Measurements from ENCODE around the gene ZNF41.

Gene ZNF41

DNA sequence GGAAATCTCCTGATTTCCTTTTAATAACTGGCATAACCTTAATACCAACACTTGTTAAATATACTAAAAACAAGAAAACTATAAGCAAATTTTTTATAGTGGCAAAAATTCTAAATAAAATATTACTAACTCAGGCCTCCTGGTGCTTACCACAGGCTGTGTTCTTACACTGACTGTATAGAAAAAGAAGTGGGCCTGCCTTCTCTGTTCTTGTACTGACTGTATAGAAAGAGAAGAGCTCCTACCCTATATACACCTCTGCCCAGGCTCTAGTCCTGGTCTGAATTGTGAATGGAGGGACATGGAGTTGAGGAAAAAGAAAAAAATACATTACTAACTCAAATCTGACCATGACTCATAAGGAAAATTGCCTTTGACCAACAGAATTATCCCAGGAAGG lies 7.5 kb downstream of the ZNF41 start:
- Histone ChIP-seq H3K36me3 (ENCODE audit: insufficient read depth, low read length) (no peaks in the 10 kb centered on the region), H3K9me3 (ENCODE audit: control insufficient read depth, insufficient read depth, low read length) (no peaks in the 10 kb centered on the region), H3K9ac (ENCODE audit: low read depth, low read length) (no peak overlapping the region), H3K4me1 (ENCODE audit: insufficient read depth, low read length) (no peaks in the 10 kb centered on the region)

- no peak overlapping the region for H3K9ac ChIP-seq (ENCODE audit: low read depth, low read length)
- no peaks in the 10 kb centered on the region for H3K9me3 ChIP-seq (ENCODE audit: control insufficient read depth, insufficient read depth, low read length)
- H3K36me3 ChIP-seq (ENCODE audit: insufficient read depth, low read length) = no peaks in the 10 kb centered on the region
- peaks cover 5% of the 10 kb centered on the region; the same call in 1 of the 2 replicates for H3K4me1 ChIP-seq (ENCODE audit: insufficient read depth, low read length)
Observed at GRCh38 chrX:47467106-47467505, 15.9 kb downstream of the ZNF41 start.

GRCh38 chrX:47460561-47460960 lies 22.5 kb downstream of the ZNF41 start:
- no peaks in the 10 kb centered on the region for H3K4me1 ChIP-seq (ENCODE audit: insufficient read depth, low read length)
- H3K9me3 ChIP-seq (ENCODE audit: control insufficient read depth, insufficient read depth, low read length) = no peaks in the 10 kb centered on the region
- no peak overlapping the region for H3K9ac ChIP-seq (ENCODE audit: low read depth, low read length)
- no peaks in the 10 kb centered on the region for H3K36me3 ChIP-seq (ENCODE audit: insufficient read depth, low read length)

GRCh38 chrX:47458528-47458927 lies 24.5 kb downstream of the ZNF41 start:
- H3K9me3 ChIP-seq (ENCODE audit: control insufficient read depth, insufficient read depth, low read length) = no peaks in the 10 kb centered on the region
- H3K4me1 ChIP-seq (ENCODE audit: insufficient read depth, low read length) = no peaks in the 10 kb centered on the region
- H3K36me3 ChIP-seq (ENCODE audit: insufficient read depth, low read length) = no peaks in the 10 kb centered on the region
- H3K9ac ChIP-seq (ENCODE audit: low read depth, low read length) = no peak overlapping the region

GRCh38 chrX:47456080-47456479 lies 26.9 kb downstream of the ZNF41 start:
- Histone ChIP-seq H3K36me3 (ENCODE audit: insufficient read depth, low read length) (peaks cover 4% of the 10 kb centered on the region; the same call in 1 of the 2 replicates), H3K4me1 (ENCODE audit: insufficient read depth, low read length) (no peaks in the 10 kb centered on the region), H3K9me3 (ENCODE audit: control insufficient read depth, insufficient read depth, low read length) (no peaks in the 10 kb centered on the region; the same call in 1 of the 2 replicates), H3K9ac (ENCODE audit: low read depth, low read length) (no peak overlapping the region)

- Histone ChIP-seq H3K36me3 (ENCODE audit: insufficient read depth, low read length) (peaks cover 10% of the 10 kb centered on the region; the same call in 1 of the 2 replicates), H3K9me3 (ENCODE audit: control insufficient read depth, insufficient read depth, low read length) (peaks cover 28% of the 10 kb centered on the region), H3K4me1 (ENCODE audit: insufficient read depth, low read length) (no peaks in the 10 kb centered on the region), H3K9ac (ENCODE audit: low read depth, low read length) (no peak overlapping the region)
Observed at GRCh38 chrX:47452112-47452511, 30.9 kb downstream of the ZNF41 start.

DNA sequence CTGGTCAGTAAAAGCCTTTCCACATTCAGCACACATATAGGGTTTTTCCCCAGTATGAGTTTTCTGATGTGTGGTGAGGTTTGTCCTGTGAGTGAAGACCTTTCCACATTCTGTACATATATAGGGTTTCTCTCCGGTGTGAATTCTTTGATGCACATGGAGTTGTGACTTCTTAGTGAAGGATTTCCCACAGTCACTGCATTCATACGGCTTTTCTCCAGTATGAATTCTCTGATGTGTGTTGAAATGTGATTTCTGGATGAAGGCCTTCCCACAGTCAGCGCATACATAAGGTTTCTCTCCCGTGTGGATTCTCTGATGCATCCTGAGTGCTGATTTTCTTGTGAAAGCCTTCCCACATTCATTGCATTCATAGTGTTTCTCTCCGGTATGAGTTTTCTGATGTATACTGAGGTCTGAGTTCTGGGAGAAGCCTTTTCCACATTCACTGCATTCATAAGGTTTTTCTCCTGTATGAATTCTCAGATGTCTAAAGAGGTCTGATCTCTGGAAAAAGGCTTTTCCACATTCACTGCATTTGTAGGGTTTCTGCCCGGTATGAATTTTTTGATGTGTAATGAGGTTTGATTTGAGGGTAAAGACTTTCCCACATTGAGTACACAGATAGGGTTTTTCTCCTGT lies 34.7 kb downstream of the ZNF41 start:
- no peaks in the 10 kb centered on the region for H3K4me1 ChIP-seq (ENCODE audit: insufficient read depth, low read length)
- no peak overlapping the region for H3K9ac ChIP-seq (ENCODE audit: low read depth, low read length)
- peaks cover 28% of the 10 kb centered on the region for H3K9me3 ChIP-seq (ENCODE audit: control insufficient read depth, insufficient read depth, low read length)
- peaks cover 10% of the 10 kb centered on the region; the same call in 1 of the 2 replicates for H3K36me3 ChIP-seq (ENCODE audit: insufficient read depth, low read length)

GRCh38 chrX:47447607-47448006 lies 35.4 kb downstream of the ZNF41 start:
- Histone ChIP-seq H3K4me1 (ENCODE audit: insufficient read depth, low read length) (no peaks in the 10 kb centered on the region), H3K36me3 (ENCODE audit: insufficient read depth, low read length) (peaks cover 9% of the 10 kb centered on the region; the same call in 1 of the 2 replicates), H3K9me3 (ENCODE audit: control insufficient read depth, insufficient read depth, low read length) (peaks cover 28% of the 10 kb centered on the region), H3K9ac (ENCODE audit: low read depth, low read length) (no peak overlapping the region)

DNA sequence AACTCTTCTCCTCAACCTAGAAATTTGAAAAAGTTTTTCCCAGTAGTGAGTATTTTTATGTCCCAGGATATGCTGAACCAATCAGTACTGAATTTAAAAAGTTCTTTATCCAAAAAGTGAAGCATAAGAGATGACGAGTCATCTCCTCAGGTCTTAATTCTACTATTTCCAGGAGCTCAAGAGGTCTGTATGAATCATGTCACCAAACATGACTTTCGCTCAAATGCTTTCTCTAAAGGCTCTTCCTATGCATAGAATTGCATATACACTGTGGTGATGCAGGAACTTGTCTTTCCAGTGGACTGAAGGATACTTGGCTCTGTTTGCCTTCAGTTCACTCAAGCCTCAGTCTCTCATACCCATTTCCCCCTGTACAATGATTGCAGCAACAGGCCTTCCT lies 36.1 kb downstream of the ZNF41 start:
- H3K9ac ChIP-seq (ENCODE audit: low read depth, low read length) = no peak overlapping the region
- H3K36me3 ChIP-seq (ENCODE audit: insufficient read depth, low read length) = peaks cover 6% of the 10 kb centered on the region; the same call in 1 of the 2 replicates
- no peaks in the 10 kb centered on the region for H3K4me1 ChIP-seq (ENCODE audit: insufficient read depth, low read length)
- H3K9me3 ChIP-seq (ENCODE audit: control insufficient read depth, insufficient read depth, low read length) = peaks cover 28% of the 10 kb centered on the region

DNA sequence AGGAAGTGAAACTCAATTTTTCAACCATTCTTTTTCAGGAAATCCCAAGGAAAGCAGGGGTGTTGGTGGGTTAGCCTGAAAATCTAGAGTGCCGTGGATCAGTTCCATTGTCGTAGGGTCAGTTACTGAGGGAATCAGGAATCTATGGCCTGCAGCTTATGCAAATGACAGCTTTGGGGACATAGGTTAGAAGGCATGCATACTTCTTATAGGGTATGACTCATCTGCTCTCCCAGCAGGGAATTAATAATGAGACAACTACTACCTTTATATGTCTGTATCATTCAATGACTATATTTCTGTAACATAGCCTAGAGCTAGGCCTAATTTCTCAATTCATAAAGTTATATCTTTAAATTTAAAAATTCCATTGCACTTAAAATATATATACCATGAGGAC lies 36.6 kb downstream of the ZNF41 start:
- H3K36me3 ChIP-seq (ENCODE audit: insufficient read depth, low read length) = peaks cover 6% of the 10 kb centered on the region; the same call in 1 of the 2 replicates
- peaks cover 28% of the 10 kb centered on the region for H3K9me3 ChIP-seq (ENCODE audit: control insufficient read depth, insufficient read depth, low read length)

GRCh38 chrX:47430925-47431324 lies 52.1 kb downstream of the ZNF41 start:
- Histone ChIP-seq H3K36me3 (ENCODE audit: insufficient read depth, low read length) (no peaks in the 10 kb centered on the region), H3K4me1 (ENCODE audit: insufficient read depth, low read length) (no peaks in the 10 kb centered on the region), H3K9me3 (ENCODE audit: control insufficient read depth, insufficient read depth, low read length) (no peaks in the 10 kb centered on the region; the same call in 1 of the 2 replicates), H3K9ac (ENCODE audit: low read depth, low read length) (no peak overlapping the region)

More for the DNA sequence above, 36.6 kb downstream of the ZNF41 start:
- Histone ChIP-seq H3K4me1 (ENCODE audit: insufficient read depth, low read length) (no peaks in the 10 kb centered on the region), H3K9ac (ENCODE audit: low read depth, low read length) (no peak overlapping the region)

GRCh38 chrX:47422444-47422843 lies 60.6 kb downstream of the ZNF41 start:
- no peaks in the 10 kb centered on the region for H3K36me3 ChIP-seq (ENCODE audit: insufficient read depth, low read length)
- no peak overlapping the region for H3K9ac ChIP-seq (ENCODE audit: low read depth, low read length)
- H3K9me3 ChIP-seq (ENCODE audit: control insufficient read depth, insufficient read depth, low read length) = no peaks in the 10 kb centered on the region
- H3K4me1 ChIP-seq (ENCODE audit: insufficient read depth, low read length) = no peaks in the 10 kb centered on the region

DNA sequence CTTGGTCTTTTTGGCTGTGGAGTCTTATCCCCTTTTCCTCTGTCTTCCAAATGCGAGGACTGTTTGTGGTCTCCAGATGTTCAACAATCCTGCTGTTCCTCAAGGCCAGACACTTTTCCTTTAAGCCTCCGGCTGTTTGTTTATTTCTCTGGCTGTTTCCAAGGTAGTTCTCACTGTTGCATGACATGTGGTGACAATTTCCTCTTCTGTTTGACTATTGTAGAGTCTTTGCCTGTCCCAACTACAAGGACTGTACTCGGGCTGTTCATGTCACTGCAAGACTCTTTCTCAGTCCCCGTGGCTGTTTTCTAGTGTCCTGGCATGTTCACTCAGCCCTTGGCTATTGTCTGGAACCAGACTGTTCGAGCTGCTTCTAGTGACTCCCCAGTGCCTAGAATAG lies 62.1 kb downstream of the ZNF41 start:
- no peaks in the 10 kb centered on the region for H3K4me1 ChIP-seq (ENCODE audit: insufficient read depth, low read length)
- H3K9me3 ChIP-seq (ENCODE audit: control insufficient read depth, insufficient read depth, low read length) = no peaks in the 10 kb centered on the region
- H3K9ac ChIP-seq (ENCODE audit: low read depth, low read length) = no peak overlapping the region
- H3K36me3 ChIP-seq (ENCODE audit: insufficient read depth, low read length) = no peaks in the 10 kb centered on the region

GRCh38 chrX:47420265-47420664 lies 62.8 kb downstream of the ZNF41 start:
- Histone ChIP-seq H3K9me3 (ENCODE audit: control insufficient read depth, insufficient read depth, low read length) (no peaks in the 10 kb centered on the region), H3K9ac (ENCODE audit: low read depth, low read length) (no peak overlapping the region), H3K4me1 (ENCODE audit: insufficient read depth, low read length) (no peaks in the 10 kb centered on the region), H3K36me3 (ENCODE audit: insufficient read depth, low read length) (no peaks in the 10 kb centered on the region)

GRCh38 chrX:47413179-47413594 lies 69.8 kb downstream of the ZNF41 start:
- Histone ChIP-seq H3K4me1 (ENCODE audit: insufficient read depth, low read length) (no peaks in the 10 kb centered on the region), H3K36me3 (ENCODE audit: insufficient read depth, low read length) (no peaks in the 10 kb centered on the region), H3K9ac (ENCODE audit: low read depth, low read length) (no peak overlapping the region), H3K9me3 (ENCODE audit: control insufficient read depth, insufficient read depth, low read length) (peaks cover 17% of the 10 kb centered on the region)

Measured in ES-I3 (cell line).